Aorta (tissue), 5 donors: ENCODE data around the gene NBAS. TPM values are rescaled to one million over a fixed set of nuclear protein-coding genes. Genes with fewer than 3 reads are reported as not detected.
"Not testable (repeated sequence)": the region's sequence is repeated elsewhere in the genome, so short reads cannot be mapped to it uniquely, and the experiment has no call there.

Source experiments
- ATAC-seq: fragments of 200-7000 bp; cut with Tn5 transposase; one replicate; pipeline ENCODE4 v1.9.1; 2022; ENCODE audit warnings: moderate library complexity; ENCODE audit not compliant: low FRiP score
- DNase-seq, 2 donors: peaks; one replicate each; pipeline ENCODE4 v3.0.0-alpha.2; 2020
- H3K27ac ChIP-seq, 2 donors: one replicate each; pipeline ENCODE4 v1.5.1; 2013; ENCODE audit warnings: low read length in 2 of 2, mild to moderate bottlenecking in 2 of 2, moderate library complexity in 2 of 2, control low read depth in 1 of 2, inconsistent platforms in 1 of 2, low read depth in 1 of 2
- H3K27me3 ChIP-seq, 2 donors: one replicate each; pipeline ENCODE4 v1.6.1; 2013; ENCODE audit warnings: control low read depth in 1 of 2, low read length in 1 of 2, mild to moderate bottlenecking in 1 of 2, moderate library complexity in 1 of 2; ENCODE audit not compliant: insufficient read depth in 2 of 2, control insufficient read depth in 1 of 2
- H3K36me3 ChIP-seq, 2 donors: one replicate each; pipeline ENCODE4 v1.6.1; 2013; ENCODE audit warnings: control low read depth in 1 of 2, low read length in 1 of 2, mild to moderate bottlenecking in 1 of 2; ENCODE audit not compliant: insufficient read depth in 2 of 2, control insufficient read depth in 1 of 2
- H3K4me1 ChIP-seq, 2 donors: one replicate each; pipeline ENCODE4 v1.6.1; 2013; ENCODE audit warnings: low read length in 2 of 2, control low read depth in 1 of 2, mild to moderate bottlenecking in 1 of 2, moderate library complexity in 1 of 2; ENCODE audit not compliant: insufficient read depth in 2 of 2, control insufficient read depth in 1 of 2
- H3K4me3 ChIP-seq, 2 donors: one replicate each; pipeline ENCODE4 v1.5.1; 2013; ENCODE audit warnings: low read length in 2 of 2, control low read depth in 1 of 2, mild to moderate bottlenecking in 1 of 2
- H3K9me3 ChIP-seq: one replicate; pipeline ENCODE4 v1.6.1; 2013; ENCODE audit warnings: mild to moderate bottlenecking, low read length; ENCODE audit not compliant: control insufficient read depth
- WGBS, 2 donors: extraction: QIAGEN DNeasy Blood & Tissue Kit; methylation state at CpG; one replicate each; pipeline ENCODE4 v1.1.7; 2013; 5-methylcytosine and 5-hydroxymethylcytosine counted together
- intact Hi-C, 2 donors: fragments of 100-400 bp; cut with DNase I; formaldehyde crosslinking; loops; one replicate each; pipeline versions ENCODE4 v1.14.2 to v1.15.0; 2022
- polyA plus RNA-seq, 2 donors: library from polyadenylated mRNA; stranded (reverse); fragments of 200-250 nt; gene quantifications; one replicate each; pipeline ENCODE4 v1.2.3, GENCODE V29; 2013
- total RNA-seq, 2 donors: library from RNA; stranded (reverse); fragmentation: NEBNext Ultra II Directional; extraction: Animal tissue kit (Norgen Biotek cat#: 25700); gene quantifications; one replicate each; pipeline ENCODE4 v1.2.1, GENCODE V29; 2021
- donor health status: healthy with polysubstance abuse.
- donor health status: Bipolar disorder and iron deficiency.
- donor health status: DM: no; HTN: no; CAD: no.
- donor health status: DM: no; HTN: no; CAD: no.
- donor health status: DM: yes; HTN: yes; CAD: no.

Gene NBAS
- total and polyA plus RNA-seq, 4 donors: 7.4 to 46.0 (median 33.7) TPM

- Histone ChIP-seq H3K36me3 (peaks cover 0 to 4% of the 10 kb centered on the region in 2 donors), H3K27me3 (no peaks in the 10 kb centered on the region), H3K27ac (no peak overlapping the region), H3K4me1 (no peaks in the 10 kb centered on the region), H3K4me3 (no peak overlapping the region), H3K9me3 (no peaks in the 10 kb centered on the region)
- 94 to 97% methylated on average over 7 of the region's 7 CpGs for WGBS, 2 donors
- intact Hi-C loops: no loop called here
- DNase-seq: no peak
- no peak for ATAC-seq
These were observed 29.9 kb downstream of the NBAS start for GRCh38 chr2:15531095-15531854.

GRCh38 chr2:15527074-15527739, 33.9 kb downstream of the NBAS start:
- DNase-seq (no peak), ATAC-seq (no peak)
- 90 to 92% methylated on average over 6 of the region's 6 CpGs for WGBS, 2 donors
- Histone ChIP-seq H3K4me3 (no peak overlapping the region), H3K9me3 (no peaks in the 10 kb centered on the region), H3K36me3 (peaks cover 0 to 7% of the 10 kb centered on the region in 2 donors), H3K27me3 (no peaks in the 10 kb centered on the region), H3K27ac (no peak overlapping the region), H3K4me1 (no peaks in the 10 kb centered on the region)
- intact Hi-C loops: no loop called here

- H3K27me3 ChIP-seq: no peaks in the 10 kb centered on the region
- H3K4me1 ChIP-seq: no peaks in the 10 kb centered on the region
- no peaks in the 10 kb centered on the region for H3K9me3 ChIP-seq
- no peak overlapping the region for H3K4me3 ChIP-seq
- WGBS, 2 donors: 53 to 60% methylated on average over 2 of the region's 2 CpGs
- peaks cover 0 to 4% of the 10 kb centered on the region in 2 donors for H3K36me3 ChIP-seq
- DNase-seq (no peak), ATAC-seq (no peak)
- intact Hi-C loops: no loop called here
- H3K27ac ChIP-seq: no peak overlapping the region
These were observed 39.4 kb downstream of the NBAS start for GRCh38 chr2:15521641-15522181.

DNA sequence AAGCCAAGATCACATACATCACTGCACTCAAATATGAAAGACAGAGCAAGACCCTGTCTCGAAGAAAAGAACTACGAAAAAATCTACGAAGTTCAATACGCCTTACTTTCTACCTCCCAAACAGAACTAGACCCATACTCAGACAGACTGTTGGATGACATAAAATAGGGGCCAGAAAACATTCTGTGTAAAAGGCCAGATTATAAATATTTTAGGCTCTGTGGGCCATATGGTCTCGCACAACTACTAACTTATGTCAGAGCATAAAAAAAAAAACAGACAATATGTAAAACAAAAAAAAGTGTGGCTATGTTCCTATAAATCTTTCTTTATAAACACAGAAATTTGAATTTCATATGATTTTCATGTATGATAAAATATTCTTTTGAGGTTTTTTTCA, 40.8 kb downstream of the NBAS start:
- whole genome bisulfite sequencing, 2 donors: 97 to 98% methylated on average over 5 of the region's 5 CpGs
- Histone ChIP-seq H3K9me3 (no peaks in the 10 kb centered on the region), H3K4me1 (no peaks in the 10 kb centered on the region), H3K27ac (no peak overlapping the region), H3K4me3 (no peak overlapping the region), H3K27me3 (no peaks in the 10 kb centered on the region), H3K36me3 (peaks cover 0 to 4% of the 10 kb centered on the region in 2 donors)
- ATAC-seq (no peak), DNase-seq (no peak)
- intact Hi-C loops: no loop called here

GRCh38 chr2:15518759-15519158, 42.4 kb downstream of the NBAS start:
- H3K9me3 ChIP-seq, intact Hi-C loops, H3K4me3 ChIP-seq, H3K4me1 ChIP-seq, H3K36me3 ChIP-seq, ATAC-seq, H3K27ac ChIP-seq, H3K27me3 ChIP-seq, DNase-seq: not testable (repeated sequence)
- WGBS, 2 donors: 96 to 97% methylated on average over 3 of the region's 3 CpGs

DNA sequence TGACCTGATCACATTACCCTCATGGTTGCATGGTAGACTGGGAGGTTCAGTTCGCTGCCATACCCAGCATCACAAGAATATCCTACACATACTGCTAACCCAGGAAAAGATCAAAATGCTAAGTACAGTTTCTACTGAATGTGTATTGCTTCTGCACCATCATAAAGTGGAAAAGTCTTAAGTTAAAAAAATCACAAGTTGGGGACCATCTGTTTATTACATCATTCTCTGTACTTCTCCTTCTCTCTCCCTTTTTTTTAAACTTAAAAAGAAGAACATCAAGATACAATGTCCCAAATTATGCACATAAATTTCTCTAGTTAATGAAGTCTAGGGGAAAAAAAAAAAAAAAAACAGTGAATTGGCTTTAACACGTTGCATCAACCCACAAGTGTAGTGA, 43.3 kb downstream of the NBAS start:
- H3K9me3 ChIP-seq: no peaks in the 10 kb centered on the region
- ATAC-seq (no peak), DNase-seq (no peak)
- H3K27me3 ChIP-seq: no peaks in the 10 kb centered on the region
- WGBS, 2 donors: 86 to 89% methylated on average over 2 of the region's 2 CpGs
- no peak overlapping the region for H3K27ac ChIP-seq
- H3K4me3 ChIP-seq: no peak overlapping the region
- no peaks in the 10 kb centered on the region for H3K4me1 ChIP-seq
- intact Hi-C loops: no loop called here
- H3K36me3 ChIP-seq: peaks cover 0 to 4% of the 10 kb centered on the region in 2 donors

DNA sequence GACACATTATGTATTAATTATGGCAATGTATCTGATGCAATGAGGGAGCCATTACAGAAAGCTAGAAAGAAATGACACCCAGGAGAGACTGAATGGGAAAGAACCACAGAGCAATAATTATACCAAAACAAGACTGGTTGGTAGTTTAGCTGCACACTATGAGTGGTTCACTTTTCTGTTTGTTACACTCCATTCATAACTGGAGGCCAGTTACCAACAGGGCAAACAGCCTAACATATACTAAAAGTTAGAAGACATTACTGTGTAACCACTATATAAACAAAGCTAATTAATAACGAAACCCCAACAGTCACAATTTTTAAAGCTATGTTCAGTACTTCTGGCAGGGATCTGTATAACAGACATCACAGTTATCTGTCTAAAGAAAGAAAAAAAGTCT, 49.4 kb downstream of the NBAS start:
- ATAC-seq: no peak
- intact Hi-C loops: no loop called here
- Histone ChIP-seq H3K9me3 (no peaks in the 10 kb centered on the region), H3K36me3 (peaks cover 5 to 6% of the 10 kb centered on the region in 2 donors), H3K4me3 (no peak overlapping the region), H3K4me1 (no peaks in the 10 kb centered on the region), H3K27me3 (no peaks in the 10 kb centered on the region), H3K27ac (no peak overlapping the region)
- no peak for DNase-seq
- 92 to 95% methylated on average over 1 of the region's 1 CpG for WGBS, 2 donors

DNA sequence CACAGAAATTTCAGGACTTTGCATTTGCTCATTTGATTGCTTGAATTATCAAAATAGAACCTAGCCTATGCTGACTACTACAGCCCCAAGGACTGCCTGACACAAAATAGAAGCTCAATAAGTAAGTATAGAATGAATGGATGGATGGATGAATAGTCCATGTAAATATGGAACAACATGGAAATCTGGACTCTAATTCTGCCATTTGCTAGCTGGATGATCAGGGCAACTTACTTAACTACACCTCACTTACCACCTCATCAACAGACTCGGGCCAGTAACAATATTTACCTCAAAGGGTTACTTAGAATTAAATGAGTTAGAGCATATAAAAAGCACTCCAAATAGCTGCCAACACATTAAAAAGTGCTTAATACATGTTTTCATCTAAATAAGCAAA, 50.6 kb downstream of the NBAS start:
- no peaks in the 10 kb centered on the region for H3K27me3 ChIP-seq
- H3K4me3 ChIP-seq: no peak overlapping the region
- DNase-seq (no peak), ATAC-seq (no peak)
- intact Hi-C loops: no loop called here
- H3K36me3 ChIP-seq: peaks cover 5 to 6% of the 10 kb centered on the region in 2 donors
- H3K27ac ChIP-seq: no peak overlapping the region
- WGBS, 2 donors: 93 to 96% methylated on average over 1 of the region's 1 CpG
- H3K4me1 ChIP-seq: no peaks in the 10 kb centered on the region
- H3K9me3 ChIP-seq: no peaks in the 10 kb centered on the region

DNA sequence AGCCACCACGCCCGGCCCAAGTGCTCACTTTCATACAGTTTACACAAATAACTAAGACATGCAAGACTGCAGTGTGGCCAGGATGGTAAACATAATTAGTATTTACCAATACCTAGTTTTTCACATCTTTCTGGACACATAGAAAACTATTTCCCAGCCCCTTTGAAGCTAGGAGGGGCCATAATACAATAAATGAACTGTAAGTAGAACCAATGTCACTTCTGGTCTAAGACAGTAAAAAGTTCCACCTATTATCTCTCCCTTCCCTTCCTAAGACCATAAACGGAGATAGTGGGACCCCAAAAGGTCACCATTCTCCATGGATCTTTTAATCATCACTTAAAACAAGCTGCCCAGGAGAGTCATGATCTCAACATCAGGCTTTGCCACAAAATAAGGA, 51.0 kb downstream of the NBAS start:
- 95 to 98% methylated on average over 3 of the region's 3 CpGs for WGBS, 2 donors

More for the DNA sequence above, 51.0 kb downstream of the NBAS start:
- no peaks in the 10 kb centered on the region for H3K27me3 ChIP-seq
- no peak for ATAC-seq
- no peaks in the 10 kb centered on the region for H3K4me1 ChIP-seq
- no peaks in the 10 kb centered on the region for H3K9me3 ChIP-seq
- no peak overlapping the region for H3K27ac ChIP-seq
- intact Hi-C loops: no loop called here
- H3K4me3 ChIP-seq: no peak overlapping the region
- DNase-seq: no peak
- H3K36me3 ChIP-seq: peaks cover 5 to 6% of the 10 kb centered on the region in 2 donors
